Activated T-helper 1 cell treated with anti-CD3 and anti-CD28 coated beads, Interleukin-12 subunit alpha, Interleukin-12 subunit beta, Interleukin-2, Interleukin-4 antibody, amounts not matched to agents 30 ng/mL and 10 ng/mL and 1 ng/mL, durations not matched to agents 14 hours and 24 hours and 36 hours (primary cell): ENCODE measurements around the gene HMGCLL1. TPM values are rescaled to one million over a fixed set of nuclear protein-coding genes. Genes with fewer than 3 reads are reported as not detected.

Experiments
- DNase-seq: peaks from one replicate; pipeline ENCODE4 v3.0.0; 2021; ENCODE audit warnings: low spot score
- H3K27ac Mint-ChIP-seq: one replicate; pipeline ENCODE4 v1.8.0; 2021; ENCODE audit warnings: mild to moderate bottlenecking, mixed read lengths
- H3K27me3 Mint-ChIP-seq: one replicate; pipeline ENCODE4 v1.8.0; 2022; ENCODE audit warnings: mild to moderate bottlenecking, moderate library complexity, mixed read lengths; ENCODE audit not compliant: insufficient read depth
- H3K36me3 Mint-ChIP-seq: one replicate; pipeline ENCODE4 v1.8.0; 2021; ENCODE audit warnings: low read depth, mixed read lengths
- H3K4me1 Mint-ChIP-seq: one replicate; pipeline ENCODE4 v1.8.0; 2021; ENCODE audit warnings: low read depth, mixed read lengths
- H3K4me3 Mint-ChIP-seq: one replicate; pipeline ENCODE4 v1.8.0; 2021; ENCODE audit warnings: mild to moderate bottlenecking, moderate library complexity, mixed read lengths
- H3K9me3 Mint-ChIP-seq: one replicate; pipeline ENCODE4 v1.8.0; 2021; ENCODE audit warnings: mixed read lengths
- intact Hi-C: fragments of 100-400 bp; cut with micrococcal nuclease; formaldehyde crosslinking; loops from one replicate; pipeline ENCODE4 v1.15.1; 2024
- total RNA-seq: library from RNA; stranded (reverse); gene quantifications from 2 replicates; pipeline ENCODE4 v1.2.3, GENCODE V29; 2022

HMGCLL1 gene
- total RNA-seq, 1 donor from 2014 or later, result not detected

DNA sequence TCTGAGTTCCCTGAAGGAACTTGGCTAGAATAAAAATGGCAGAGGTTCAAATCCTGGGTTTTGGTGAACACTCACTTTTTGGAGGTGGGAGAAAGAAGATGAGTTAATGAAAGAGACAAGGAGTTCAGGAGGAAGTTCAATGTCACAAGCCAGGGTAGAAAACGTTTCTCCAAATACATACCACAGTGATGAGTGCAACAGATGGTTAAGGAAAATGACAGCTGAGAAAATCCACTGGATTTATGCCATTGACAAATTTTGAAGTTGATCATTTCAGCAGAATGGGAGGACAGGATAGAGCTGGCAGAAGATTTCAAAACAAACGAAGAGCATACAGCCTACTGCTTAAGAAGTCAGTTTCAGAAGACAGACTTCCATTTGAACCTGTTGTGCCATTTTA, 129.0 kb downstream of the HMGCLL1 start:
- Mint-ChIP-seq H3K9me3 (no peaks in the 10 kb centered on the region), H3K27me3 (no peaks in the 10 kb centered on the region), H3K36me3 (no peaks in the 10 kb centered on the region), H3K4me1 (no peaks in the 10 kb centered on the region), H3K4me3 (no peak overlapping the region), H3K27ac (no peak overlapping the region)
- no peak for DNase-seq
- intact Hi-C loops, result no loop called here

DNA sequence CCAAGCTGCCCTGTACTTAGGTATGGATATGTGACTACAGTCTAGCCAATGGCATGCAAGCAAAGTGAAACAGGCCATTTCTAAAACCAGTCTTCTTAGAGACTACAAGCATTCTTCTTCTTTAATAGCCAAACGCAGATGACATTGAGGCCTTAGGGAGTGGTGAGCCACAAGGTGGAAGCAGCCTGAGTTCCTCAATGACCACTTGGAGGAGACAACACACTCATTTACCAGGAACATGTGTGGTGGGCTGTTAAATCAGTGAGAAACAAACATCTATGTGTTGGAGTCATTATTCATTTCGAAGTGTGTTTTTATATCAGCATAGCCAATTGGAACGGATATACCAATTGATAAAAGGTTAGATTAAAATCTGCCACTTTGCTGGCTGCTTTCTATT, 129.8 kb downstream of the HMGCLL1 start:
- no peak overlapping the region for H3K27ac Mint-ChIP-seq
- H3K27me3 Mint-ChIP-seq, result no peaks in the 10 kb centered on the region
- DNase-seq, result no peak
- H3K9me3 Mint-ChIP-seq, result no peaks in the 10 kb centered on the region
- no peaks in the 10 kb centered on the region for H3K4me1 Mint-ChIP-seq
- intact Hi-C loops, result no loop called here
- H3K36me3 Mint-ChIP-seq, result no peaks in the 10 kb centered on the region
- H3K4me3 Mint-ChIP-seq, result no peak overlapping the region

- intact Hi-C loops, result no loop called here
- H3K4me1 Mint-ChIP-seq, result no peaks in the 10 kb centered on the region
- H3K36me3 Mint-ChIP-seq, result no peaks in the 10 kb centered on the region
- H3K9me3 Mint-ChIP-seq, result no peaks in the 10 kb centered on the region
- H3K27me3 Mint-ChIP-seq, result no peaks in the 10 kb centered on the region
- no peak for DNase-seq
- H3K27ac Mint-ChIP-seq, result no peak overlapping the region
- H3K4me3 Mint-ChIP-seq, result no peak overlapping the region
These were observed 130.5 kb downstream of the HMGCLL1 start for GRCh38 chr6:55448451-55448850.

GRCh38 chr6:55447891-55448290, 131.1 kb downstream of the HMGCLL1 start:
- intact Hi-C loops, result no loop called here
- H3K4me1 Mint-ChIP-seq, result no peaks in the 10 kb centered on the region
- no peaks in the 10 kb centered on the region for H3K27me3 Mint-ChIP-seq
- no peaks in the 10 kb centered on the region for H3K9me3 Mint-ChIP-seq
- H3K27ac Mint-ChIP-seq, result no peak overlapping the region
- DNase-seq, result no peak
- H3K4me3 Mint-ChIP-seq, result no peak overlapping the region
- H3K36me3 Mint-ChIP-seq, result no peaks in the 10 kb centered on the region

- no peaks in the 10 kb centered on the region for H3K36me3 Mint-ChIP-seq
- H3K27me3 Mint-ChIP-seq, result no peaks in the 10 kb centered on the region
- intact Hi-C loops, result loop anchor here (1.0 kb wide), 1 partner anchor 441 kb away; no protein-coding TSS in a partner anchor
- H3K4me3 Mint-ChIP-seq, result no peak overlapping the region
- no peak overlapping the region for H3K27ac Mint-ChIP-seq
- DNase-seq, result no peak
- H3K4me1 Mint-ChIP-seq, result no peaks in the 10 kb centered on the region
- no peaks in the 10 kb centered on the region for H3K9me3 Mint-ChIP-seq
These were observed 133.3 kb downstream of the HMGCLL1 start for GRCh38 chr6:55445648-55446204.

GRCh38 chr6:55443238-55444134, 135.5 kb downstream of the HMGCLL1 start:
- H3K4me3 Mint-ChIP-seq, result no peak overlapping the region
- intact Hi-C loops, result no loop called here
- no peak for DNase-seq
- H3K36me3 Mint-ChIP-seq, result no peaks in the 10 kb centered on the region
- no peak overlapping the region for H3K27ac Mint-ChIP-seq
- no peaks in the 10 kb centered on the region for H3K4me1 Mint-ChIP-seq
- H3K27me3 Mint-ChIP-seq, result no peaks in the 10 kb centered on the region
- H3K9me3 Mint-ChIP-seq, result no peaks in the 10 kb centered on the region

GRCh38 chr6:55438203-55438602, 140.8 kb downstream of the HMGCLL1 start:
- H3K36me3 Mint-ChIP-seq, result no peaks in the 10 kb centered on the region
- no peaks in the 10 kb centered on the region for H3K27me3 Mint-ChIP-seq

DNA sequence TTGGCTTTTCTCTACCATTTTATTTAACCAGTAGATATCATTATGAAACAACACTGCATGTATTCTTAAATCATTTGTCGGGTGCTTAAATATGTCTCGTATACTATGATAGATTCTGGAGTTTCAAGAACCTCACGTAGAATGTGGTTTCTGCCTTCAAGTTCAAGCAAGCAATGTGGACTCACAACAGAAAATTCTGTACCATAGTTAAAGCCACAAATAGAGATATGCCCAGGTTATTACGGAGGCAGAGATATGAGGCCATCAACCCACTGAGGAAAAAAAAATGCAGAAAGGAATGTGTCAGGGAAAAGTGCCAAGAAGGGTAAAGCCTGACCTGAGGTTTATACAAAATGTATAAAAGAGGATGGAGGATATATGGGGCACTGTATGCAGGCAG, 141.9 kb downstream of the HMGCLL1 start:
- no peak overlapping the region for H3K27ac Mint-ChIP-seq
- H3K4me3 Mint-ChIP-seq, result no peak overlapping the region
- intact Hi-C loops, result no loop called here
- H3K27me3 Mint-ChIP-seq, result no peaks in the 10 kb centered on the region
- no peaks in the 10 kb centered on the region for H3K4me1 Mint-ChIP-seq
- DNase-seq, result no peak
- H3K36me3 Mint-ChIP-seq, result no peaks in the 10 kb centered on the region
- H3K9me3 Mint-ChIP-seq, result no peaks in the 10 kb centered on the region

More at GRCh38 chr6:55438203-55438602, 140.8 kb downstream of the HMGCLL1 start:
- no peaks in the 10 kb centered on the region for H3K9me3 Mint-ChIP-seq
- H3K27ac Mint-ChIP-seq, result no peak overlapping the region
- intact Hi-C loops, result no loop called here
- no peak for DNase-seq
- H3K4me1 Mint-ChIP-seq, result no peaks in the 10 kb centered on the region
- H3K4me3 Mint-ChIP-seq, result no peak overlapping the region

- H3K27me3 Mint-ChIP-seq, result no peaks in the 10 kb centered on the region
- intact Hi-C loops, result no loop called here
- H3K27ac Mint-ChIP-seq, result no peak overlapping the region
- no peak overlapping the region for H3K4me3 Mint-ChIP-seq
- H3K9me3 Mint-ChIP-seq, result no peaks in the 10 kb centered on the region
- DNase-seq, result no peak
- no peaks in the 10 kb centered on the region for H3K36me3 Mint-ChIP-seq
- no peaks in the 10 kb centered on the region for H3K4me1 Mint-ChIP-seq
These were observed 145.4 kb downstream of the HMGCLL1 start for GRCh38 chr6:55433446-55434130.

- DNase-seq, result no peak
- Mint-ChIP-seq H3K9me3 (no peaks in the 10 kb centered on the region), H3K27ac (no peak overlapping the region), H3K4me1 (no peaks in the 10 kb centered on the region), H3K4me3 (no peak overlapping the region), H3K27me3 (no peaks in the 10 kb centered on the region), H3K36me3 (no peaks in the 10 kb centered on the region)
- intact Hi-C loops, result no loop called here
These were observed 155.1 kb downstream of the HMGCLL1 start for GRCh38 chr6:55423933-55424332.

DNA sequence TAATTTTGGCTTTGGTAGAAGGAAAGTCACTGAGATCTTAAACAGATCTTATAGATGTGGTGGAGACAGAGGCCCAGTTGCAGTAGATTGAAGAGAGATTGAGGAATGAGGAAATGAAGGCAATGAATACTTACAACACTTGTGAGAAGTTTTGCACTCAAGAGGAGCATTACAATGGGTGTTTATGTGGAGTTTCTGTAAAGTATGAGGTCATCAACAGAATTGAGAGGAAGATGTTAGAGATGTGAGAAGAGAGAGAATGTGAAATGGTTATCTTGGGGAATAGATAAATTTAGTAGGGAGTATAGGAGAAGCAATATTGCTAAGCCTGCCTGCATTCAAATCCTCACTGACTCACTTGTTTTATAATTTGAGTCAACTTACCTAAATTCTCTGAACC, 168.3 kb downstream of the HMGCLL1 start:
- H3K27ac Mint-ChIP-seq, result no peak overlapping the region
- H3K27me3 Mint-ChIP-seq, result no peaks in the 10 kb centered on the region
- DNase-seq, result no peak
- H3K36me3 Mint-ChIP-seq, result no peaks in the 10 kb centered on the region
- no peak overlapping the region for H3K4me3 Mint-ChIP-seq
- H3K4me1 Mint-ChIP-seq, result no peaks in the 10 kb centered on the region
- H3K9me3 Mint-ChIP-seq, result peaks cover 3% of the 10 kb centered on the region
- intact Hi-C loops, result no loop called here

DNA sequence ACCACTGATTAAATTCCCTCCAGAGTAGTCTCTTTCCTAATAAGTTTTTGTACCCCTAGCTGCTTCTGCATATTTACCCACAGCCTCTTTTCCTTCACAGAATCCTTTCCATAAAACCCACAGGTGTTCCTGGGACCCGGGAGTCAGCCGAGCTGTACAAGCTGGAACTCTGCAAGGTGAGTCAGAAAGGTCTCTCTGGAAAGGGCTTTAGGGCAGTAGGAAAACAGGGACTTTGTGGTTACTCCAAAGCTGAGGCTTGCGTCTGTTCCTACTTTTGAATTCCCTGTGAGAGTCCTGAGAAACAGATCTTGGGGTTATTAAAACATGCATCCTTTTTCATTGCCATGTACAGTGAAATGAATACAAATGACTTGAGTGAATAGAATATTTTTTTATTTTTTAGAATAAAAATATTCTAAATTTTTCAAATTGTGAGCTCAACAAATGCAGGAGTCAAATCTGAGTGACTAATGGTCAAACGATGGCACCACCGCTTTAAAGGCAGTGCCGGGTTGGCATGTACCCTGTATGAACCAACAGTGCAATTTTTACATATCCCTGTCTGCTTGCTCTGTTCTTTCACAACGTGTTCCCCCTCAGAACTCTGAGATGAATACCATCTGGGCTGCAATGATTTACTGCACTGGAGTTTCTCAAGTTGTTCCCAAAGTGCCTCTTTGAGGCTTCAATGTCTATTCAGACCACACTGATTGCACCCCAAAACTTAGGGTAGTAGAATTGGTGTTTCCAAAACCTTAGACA, 173.3 kb downstream of the HMGCLL1 start:
- Mint-ChIP-seq H3K9me3 (no peaks in the 10 kb centered on the region), H3K36me3 (no peaks in the 10 kb centered on the region), H3K27me3 (no peaks in the 10 kb centered on the region), H3K4me1 (no peaks in the 10 kb centered on the region), H3K4me3 (no peak overlapping the region), H3K27ac (no peak overlapping the region)
- no peak for DNase-seq
- intact Hi-C loops, result no loop called here
